Endothelial cell of umbilical vein (primary cell): ENCODE data around the gene DSCAML1. TPM values are rescaled to one million over a fixed set of nuclear protein-coding genes. Genes with fewer than 3 reads are reported as not detected.

ENCODE experiments used
- BruUV-seq: library from RNA; stranded (reverse); fragments of 400-500 nt; replicated peaks from 2 replicates; lab custom pipeline; 2021; lab: Mats Ljungman, UMichigan
- CTCF ChIA-PET: fragments of 300-600, 350-600 bp; sonication (Branson Sonifier 250); formaldehyde crosslinking; loops from one replicate; lab custom pipeline; 2021; ENCODE audit warnings: antibody characterized with exemption, inconsistent platforms; lab: Charles Lee
- POLR2A ChIA-PET: fragments of 300-600, 350-600 bp; sonication (Branson Sonifier 250); formaldehyde crosslinking; loops from one replicate; lab custom pipeline; 2021; ENCODE audit warnings: antibody characterized with exemption, inconsistent platforms; lab: Charles Lee
- DNase-seq: peaks from one replicate; pipeline ENCODE4 v3.0.0-alpha.2; 2011; ENCODE audit warnings: low read depth, low spot score
- FAIRE-seq: peaks from 2 replicates; lab custom pipeline; 2011; peaks lifted over from hg19 to GRCh38; lab: Jason Lieb, UNC
- H2AFZ ChIP-seq: 2 replicates; pipeline ENCODE4 v1.6.0; 2012; ENCODE audit warnings: low read depth, low read length, control low read depth, inconsistent platforms
- H3K27ac ChIP-seq: 2 replicates; pipeline ENCODE4 v1.5.1; 2011; ENCODE audit warnings: low read depth, mild to moderate bottlenecking, control low read depth, low read length, moderate library complexity; ENCODE audit not compliant: insufficient read depth
- H3K27me3 ChIP-seq, 2 experiments: 2 replicates each; pipeline versions ENCODE4 v1.6.0 to v1.6.1; 2011; ENCODE audit warnings: low read length in 2 of 2, mixed read lengths in 1 of 2; ENCODE audit not compliant: control insufficient read depth in 2 of 2, insufficient read depth in 2 of 2
- H3K36me3 ChIP-seq, 2 experiments: 2 replicates in 1 of 2; 3 replicates in 1 of 2; pipeline ENCODE4 v1.5.1; 2011; ENCODE audit warnings: low read length in 2 of 2, mild to moderate bottlenecking in 1 of 2, moderate library complexity in 1 of 2; ENCODE audit not compliant: control insufficient read depth in 2 of 2, insufficient read depth in 2 of 2; ENCODE audit errors: extremely low read depth in 1 of 2
- H3K4me1 ChIP-seq: 3 replicates; pipeline ENCODE4 v1.5.1; 2011; ENCODE audit warnings: mild to moderate bottlenecking, low read length; ENCODE audit not compliant: control insufficient read depth, insufficient read depth; ENCODE audit errors: extremely low read depth
- H3K4me2 ChIP-seq: 2 replicates; pipeline ENCODE4 v1.6.1; 2011; ENCODE audit warnings: low read length, control low read depth, mixed read lengths; ENCODE audit not compliant: insufficient read depth
- H3K4me3 ChIP-seq, 3 experiments: fragments of 200-600 bp in 1 of 3; sonication (generic), shearing (Covaris generic) in 1 of 3; replicated peaks in 1 of 3; 2 replicates each; pipeline ENCODE4 v1.5.1; 2011 to 2016; ENCODE audit warnings: control low read depth in 3 of 3, low read length in 3 of 3, mild to moderate bottlenecking in 2 of 3, inconsistent platforms in 1 of 3, low read depth in 1 of 3, moderate library complexity in 1 of 3; ENCODE audit not compliant: insufficient read depth in 1 of 3
- H3K79me2 ChIP-seq: 2 replicates; pipeline ENCODE4 v1.6.0; 2012; ENCODE audit warnings: low read length, inconsistent platforms; ENCODE audit not compliant: control insufficient read depth, insufficient read depth
- H3K9ac ChIP-seq: replicated peaks from 2 replicates; pipeline ENCODE3; 2011; ENCODE audit warnings: low read length, control low read depth; ENCODE audit not compliant: insufficient read depth; ENCODE audit errors: extremely low read depth
- H3K9me1 ChIP-seq: replicated peaks from 3 replicates; pipeline ENCODE4 v1.6.0; 2011; ENCODE audit warnings: mild to moderate bottlenecking, low read length; ENCODE audit not compliant: control insufficient read depth, insufficient read depth; ENCODE audit errors: extremely low read depth
- H3K9me3 ChIP-seq: replicated peaks from 2 replicates; pipeline ENCODE4 v1.5.1; 2012; ENCODE audit warnings: low read length, inconsistent platforms; ENCODE audit not compliant: control insufficient read depth, insufficient read depth
- H4K20me1 ChIP-seq: replicated peaks from 2 replicates; pipeline ENCODE3; 2011; ENCODE audit warnings: mild to moderate bottlenecking, low read length; ENCODE audit not compliant: control insufficient read depth, insufficient read depth; ENCODE audit errors: extremely low read depth
- EZH2 ChIP-seq: IDR thresholded peaks from 2 replicates; pipeline ENCODE4 v1.6.1; 2012; ENCODE audit warnings: borderline replicate concordance, low read depth, mild to moderate bottlenecking, moderate library complexity, low read length, inconsistent platforms; ENCODE audit not compliant: severe bottlenecking
- GATA2 ChIP-seq: IDR thresholded peaks from 2 replicates; pipeline ENCODE4 v1.7.0; 2011; ENCODE audit warnings: low read depth, mild to moderate bottlenecking, moderate library complexity, mixed read lengths, low read length; ENCODE audit not compliant: insufficient read length, insufficient read depth
- MYC ChIP-seq: IDR thresholded peaks from one replicate; pipeline ENCODE4 v1.6.1; 2011; ENCODE audit warnings: mild to moderate bottlenecking, low read depth, low read length
- POLR2AphosphoS5 ChIP-seq: IDR thresholded peaks from 2 replicates; pipeline ENCODE4 v1.6.1; 2012; ENCODE audit warnings: low read depth, mild to moderate bottlenecking, control low read depth, low read length, moderate library complexity; ENCODE audit not compliant: insufficient read depth
- dilution Hi-C: fragments of 300-500 bp; cut with MboI; formaldehyde crosslinking; loops from one replicate; pipeline ENCODE4 v1.15.0; 2019; ENCODE audit warnings: low sequenced_read_pairs; ENCODE audit not compliant: extremely low pct_ligation_motif_present
- intact Hi-C: fragments of 100-400 bp; cut with micrococcal nuclease; formaldehyde crosslinking; loops from one replicate; pipeline ENCODE4 v1.10.0; 2022
- polyA plus RNA-seq, 4 experiments: library from polyadenylated mRNA; depleted of rRNA in 3 of 4; stranded (reverse) in 3 of 4; unstranded in 1 of 4; fragments of >200 nt; gene quantifications; 2 replicates each; pipeline versions ENCODE4 v1.2.1 to v1.2.3, GENCODE V29; 2011 to 2012; ENCODE audit warnings: missing spikeins in 1 of 4
- total RNA-seq: library from RNA; stranded (reverse); gene quantifications from 2 replicates; pipeline ENCODE4 v1.2.3, GENCODE V29; 2021
- TF ChIP-seq, protein P1 (sequence below): IDR thresholded peaks from 2 replicates; pipeline ENCODE4 v1.6.1; 2011; ENCODE audit not compliant: insufficient read depth, insufficient read length
- TF ChIP-seq, protein P2 (sequence below), 2 donors: IDR thresholded peaks; 1 replicate in 1 of 2; 2 replicates in 1 of 2; pipeline ENCODE4 v1.5.1; 2011; ENCODE audit warnings: low read length in 2 of 2, mild to moderate bottlenecking in 2 of 2, moderate library complexity in 2 of 2, control low read depth in 1 of 2, inconsistent platforms in 1 of 2, low read depth in 1 of 2; ENCODE audit not compliant: insufficient read depth in 1 of 2; ENCODE audit errors: extremely low read depth in 1 of 2

Gene DSCAML1
- total and polyA plus RNA-seq, 2 donors (not counting 3 experiments of a cell fraction or from before 2014, with no cell fraction given) = not detected

DNA sequence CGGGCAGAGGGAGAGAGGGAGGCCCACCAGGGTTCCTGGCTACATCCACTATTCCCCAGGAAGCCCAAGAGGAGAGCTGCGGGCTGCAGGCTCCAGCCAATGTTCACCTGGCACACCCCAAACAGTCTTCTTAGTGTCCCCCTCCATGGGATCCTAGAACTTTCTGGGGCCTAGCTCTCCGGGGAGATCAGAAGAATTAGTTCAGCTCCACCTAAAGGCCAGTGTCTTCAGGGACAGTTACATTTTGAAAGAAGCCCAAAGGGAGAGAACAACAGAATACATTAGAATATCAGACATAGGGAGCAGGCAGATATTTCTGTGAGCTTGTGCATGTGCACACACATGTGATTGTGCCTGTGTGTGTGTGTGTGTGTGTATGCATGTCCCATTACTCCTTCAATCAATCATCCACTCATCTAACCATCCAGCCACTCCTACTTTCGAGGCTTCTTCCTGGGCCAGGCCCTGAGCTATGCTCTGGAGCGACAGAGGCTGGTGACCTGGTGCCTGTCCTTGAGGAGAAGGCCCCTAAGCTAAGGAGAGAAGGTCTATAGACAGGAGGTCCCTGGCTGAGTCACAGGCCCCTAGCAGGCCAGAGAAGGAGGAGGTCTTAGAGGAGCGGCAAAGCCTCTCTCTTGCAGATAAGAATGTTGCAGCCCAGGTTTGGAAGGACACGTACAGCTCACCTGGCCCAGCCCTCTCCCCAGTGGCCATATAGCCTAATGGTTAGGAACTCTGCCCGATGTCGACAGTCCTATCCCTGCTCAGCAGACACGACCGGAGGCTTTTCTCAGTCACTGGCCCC lies 165.5 kb downstream of the DSCAML1 start:
- CTCF ChIA-PET = interaction anchor here (0.7 to 4.1 kb wide), 3 partner anchors 11 to 205 kb away, joined by 3 to 24 read pairs (median 4); no protein-coding TSS in a partner anchor

More for the DNA sequence above, 165.5 kb downstream of the DSCAML1 start:
- H3K4me3 ChIP-seq = no peak overlapping the region
- POLR2A ChIA-PET = no interaction called here
- no peak overlapping the region for H3K27ac ChIP-seq
- no peaks in the 10 kb centered on the region for H3K4me1 ChIP-seq
- TF ChIP-seq, protein P1, sequence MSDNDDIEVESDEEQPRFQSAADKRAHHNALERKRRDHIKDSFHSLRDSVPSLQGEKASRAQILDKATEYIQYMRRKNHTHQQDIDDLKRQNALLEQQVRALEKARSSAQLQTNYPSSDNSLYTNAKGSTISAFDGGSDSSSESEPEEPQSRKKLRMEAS = no peak
- TF ChIP-seq EZH2 = no peak
- TF ChIP-seq, protein P2, sequence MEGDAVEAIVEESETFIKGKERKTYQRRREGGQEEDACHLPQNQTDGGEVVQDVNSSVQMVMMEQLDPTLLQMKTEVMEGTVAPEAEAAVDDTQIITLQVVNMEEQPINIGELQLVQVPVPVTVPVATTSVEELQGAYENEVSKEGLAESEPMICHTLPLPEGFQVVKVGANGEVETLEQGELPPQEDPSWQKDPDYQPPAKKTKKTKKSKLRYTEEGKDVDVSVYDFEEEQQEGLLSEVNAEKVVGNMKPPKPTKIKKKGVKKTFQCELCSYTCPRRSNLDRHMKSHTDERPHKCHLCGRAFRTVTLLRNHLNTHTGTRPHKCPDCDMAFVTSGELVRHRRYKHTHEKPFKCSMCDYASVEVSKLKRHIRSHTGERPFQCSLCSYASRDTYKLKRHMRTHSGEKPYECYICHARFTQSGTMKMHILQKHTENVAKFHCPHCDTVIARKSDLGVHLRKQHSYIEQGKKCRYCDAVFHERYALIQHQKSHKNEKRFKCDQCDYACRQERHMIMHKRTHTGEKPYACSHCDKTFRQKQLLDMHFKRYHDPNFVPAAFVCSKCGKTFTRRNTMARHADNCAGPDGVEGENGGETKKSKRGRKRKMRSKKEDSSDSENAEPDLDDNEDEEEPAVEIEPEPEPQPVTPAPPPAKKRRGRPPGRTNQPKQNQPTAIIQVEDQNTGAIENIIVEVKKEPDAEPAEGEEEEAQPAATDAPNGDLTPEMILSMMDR (IDR thresholded peaks at IDR 0.05; ENCODE audit: extremely low read depth in 1 of 2, insufficient read depth in 1 of 2, low read depth in 1 of 2, low read length in 2 of 2) = no peak
- no peak for TF ChIP-seq GATA2
- TF ChIP-seq MYC = no peak
- no peak for TF ChIP-seq POLR2AphosphoS5
- no peaks in the 10 kb centered on the region for H3K27me3 ChIP-seq
- dilution Hi-C loops (no loop called here), intact Hi-C loops (no loop called here)
- no peak overlapping the region for H3K9ac ChIP-seq
- no peak for DNase-seq
- no peak for FAIRE-seq
- H3K9me3 ChIP-seq = no peaks in the 10 kb centered on the region
- H3K79me2 ChIP-seq = no peaks in the 10 kb centered on the region
- BruUV-seq = no TSS peak
- H3K9me1 ChIP-seq = no peaks in the 10 kb centered on the region
- H4K20me1 ChIP-seq = no peaks in the 10 kb centered on the region
- H2AFZ ChIP-seq = no peak overlapping the region
- no peak overlapping the region for H3K4me2 ChIP-seq
- H3K36me3 ChIP-seq = no peaks in the 10 kb centered on the region
